Endothelial cell of umbilical vein (primary cell): Measurements from ENCODE around the gene CNDP2. TPM values are rescaled to one million over a fixed set of nuclear protein-coding genes. Genes with fewer than 3 reads are reported as not detected.

Experiments used
- BruUV-seq: library from RNA; stranded (reverse); fragments of 400-500 nt; replicated peaks from 2 replicates; lab custom pipeline; 2021; lab: Mats Ljungman, UMichigan
- CTCF ChIA-PET: fragments of 300-600, 350-600 bp; sonication (Branson Sonifier 250); formaldehyde crosslinking; loops from one replicate; lab custom pipeline; 2021; ENCODE audit warnings: antibody characterized with exemption, inconsistent platforms; lab: Charles Lee
- POLR2A ChIA-PET: fragments of 300-600, 350-600 bp; sonication (Branson Sonifier 250); formaldehyde crosslinking; loops from one replicate; lab custom pipeline; 2021; ENCODE audit warnings: antibody characterized with exemption, inconsistent platforms; lab: Charles Lee
- DNase-seq: peaks from one replicate; pipeline ENCODE4 v3.0.0-alpha.2; 2011; ENCODE audit warnings: low read depth, low spot score
- FAIRE-seq: peaks from 2 replicates; lab custom pipeline; 2011; peaks lifted over from hg19 to GRCh38; lab: Jason Lieb, UNC
- H2AFZ ChIP-seq: 2 replicates; pipeline ENCODE4 v1.6.0; 2012; ENCODE audit warnings: low read depth, low read length, control low read depth, inconsistent platforms
- H3K27ac ChIP-seq: 2 replicates; pipeline ENCODE4 v1.5.1; 2011; ENCODE audit warnings: low read depth, mild to moderate bottlenecking, control low read depth, low read length, moderate library complexity; ENCODE audit not compliant: insufficient read depth
- H3K27me3 ChIP-seq, 2 experiments: 2 replicates each; pipeline versions ENCODE4 v1.6.0 to v1.6.1; 2011; ENCODE audit warnings: low read length in 2 of 2, mixed read lengths in 1 of 2; ENCODE audit not compliant: control insufficient read depth in 2 of 2, insufficient read depth in 2 of 2
- H3K36me3 ChIP-seq, 2 experiments: 2 replicates in 1 of 2; 3 replicates in 1 of 2; pipeline ENCODE4 v1.5.1; 2011; ENCODE audit warnings: low read length in 2 of 2, mild to moderate bottlenecking in 1 of 2, moderate library complexity in 1 of 2; ENCODE audit not compliant: control insufficient read depth in 2 of 2, insufficient read depth in 2 of 2; ENCODE audit errors: extremely low read depth in 1 of 2
- H3K4me1 ChIP-seq: 3 replicates; pipeline ENCODE4 v1.5.1; 2011; ENCODE audit warnings: mild to moderate bottlenecking, low read length; ENCODE audit not compliant: control insufficient read depth, insufficient read depth; ENCODE audit errors: extremely low read depth
- H3K4me2 ChIP-seq: 2 replicates; pipeline ENCODE4 v1.6.1; 2011; ENCODE audit warnings: low read length, control low read depth, mixed read lengths; ENCODE audit not compliant: insufficient read depth
- H3K4me3 ChIP-seq, 3 experiments: fragments of 200-600 bp in 1 of 3; sonication (generic), shearing (Covaris generic) in 1 of 3; replicated peaks in 1 of 3; 2 replicates each; pipeline ENCODE4 v1.5.1; 2011 to 2016; ENCODE audit warnings: control low read depth in 3 of 3, low read length in 3 of 3, mild to moderate bottlenecking in 2 of 3, inconsistent platforms in 1 of 3, low read depth in 1 of 3, moderate library complexity in 1 of 3; ENCODE audit not compliant: insufficient read depth in 1 of 3
- H3K79me2 ChIP-seq: 2 replicates; pipeline ENCODE4 v1.6.0; 2012; ENCODE audit warnings: low read length, inconsistent platforms; ENCODE audit not compliant: control insufficient read depth, insufficient read depth
- H3K9ac ChIP-seq: replicated peaks from 2 replicates; pipeline ENCODE3; 2011; ENCODE audit warnings: low read length, control low read depth; ENCODE audit not compliant: insufficient read depth; ENCODE audit errors: extremely low read depth
- H3K9me1 ChIP-seq: replicated peaks from 3 replicates; pipeline ENCODE4 v1.6.0; 2011; ENCODE audit warnings: mild to moderate bottlenecking, low read length; ENCODE audit not compliant: control insufficient read depth, insufficient read depth; ENCODE audit errors: extremely low read depth
- H3K9me3 ChIP-seq: replicated peaks from 2 replicates; pipeline ENCODE4 v1.5.1; 2012; ENCODE audit warnings: low read length, inconsistent platforms; ENCODE audit not compliant: control insufficient read depth, insufficient read depth
- H4K20me1 ChIP-seq: replicated peaks from 2 replicates; pipeline ENCODE3; 2011; ENCODE audit warnings: mild to moderate bottlenecking, low read length; ENCODE audit not compliant: control insufficient read depth, insufficient read depth; ENCODE audit errors: extremely low read depth
- EZH2 ChIP-seq: IDR thresholded peaks from 2 replicates; pipeline ENCODE4 v1.6.1; 2012; ENCODE audit warnings: borderline replicate concordance, low read depth, mild to moderate bottlenecking, moderate library complexity, low read length, inconsistent platforms; ENCODE audit not compliant: severe bottlenecking
- FOS ChIP-seq: IDR thresholded peaks from 2 replicates; pipeline ENCODE4 v1.6.1; 2011; ENCODE audit warnings: mild to moderate bottlenecking, low read length, moderate library complexity, borderline replicate concordance; ENCODE audit not compliant: insufficient read depth
- GATA2 ChIP-seq: IDR thresholded peaks from 2 replicates; pipeline ENCODE4 v1.7.0; 2011; ENCODE audit warnings: low read depth, mild to moderate bottlenecking, moderate library complexity, mixed read lengths, low read length; ENCODE audit not compliant: insufficient read length, insufficient read depth
- JUN ChIP-seq: IDR thresholded peaks from 2 replicates; pipeline ENCODE4 v1.6.1; 2011; ENCODE audit warnings: borderline replicate concordance, low read depth; ENCODE audit not compliant: insufficient read length, insufficient read depth
- MAX ChIP-seq: IDR thresholded peaks from 2 replicates; pipeline ENCODE4 v1.6.1; 2011; ENCODE audit not compliant: insufficient read depth, insufficient read length
- MYC ChIP-seq: IDR thresholded peaks from one replicate; pipeline ENCODE4 v1.6.1; 2011; ENCODE audit warnings: mild to moderate bottlenecking, low read depth, low read length
- POLR2A ChIP-seq: IDR thresholded peaks from 2 replicates; pipeline ENCODE4 v1.6.1; 2012; ENCODE audit warnings: low read depth, mild to moderate bottlenecking, control low read depth, low read length
- POLR2AphosphoS5 ChIP-seq: IDR thresholded peaks from 2 replicates; pipeline ENCODE4 v1.6.1; 2012; ENCODE audit warnings: low read depth, mild to moderate bottlenecking, control low read depth, low read length, moderate library complexity; ENCODE audit not compliant: insufficient read depth
- dilution Hi-C: fragments of 300-500 bp; cut with MboI; formaldehyde crosslinking; loops from one replicate; pipeline ENCODE4 v1.15.0; 2019; ENCODE audit warnings: low sequenced_read_pairs; ENCODE audit not compliant: extremely low pct_ligation_motif_present
- intact Hi-C: fragments of 100-400 bp; cut with micrococcal nuclease; formaldehyde crosslinking; loops from one replicate; pipeline ENCODE4 v1.10.0; 2022
- polyA plus RNA-seq, 4 experiments: library from polyadenylated mRNA; depleted of rRNA in 3 of 4; stranded (reverse) in 3 of 4; unstranded in 1 of 4; fragments of >200 nt; gene quantifications; 2 replicates each; pipeline versions ENCODE4 v1.2.1 to v1.2.3, GENCODE V29; 2011 to 2012; ENCODE audit warnings: missing spikeins in 1 of 4
- total RNA-seq: library from RNA; stranded (reverse); gene quantifications from 2 replicates; pipeline ENCODE4 v1.2.3, GENCODE V29; 2021
- TF ChIP-seq, protein P1 (sequence below), 2 donors: IDR thresholded peaks; 1 replicate in 1 of 2; 2 replicates in 1 of 2; pipeline ENCODE4 v1.5.1; 2011; ENCODE audit warnings: low read length in 2 of 2, mild to moderate bottlenecking in 2 of 2, moderate library complexity in 2 of 2, control low read depth in 1 of 2, inconsistent platforms in 1 of 2, low read depth in 1 of 2; ENCODE audit not compliant: insufficient read depth in 1 of 2; ENCODE audit errors: extremely low read depth in 1 of 2

CNDP2 gene
- total and polyA plus RNA-seq, 2 donors (not counting 3 experiments of a cell fraction or from before 2014, with no cell fraction given), result 52.9 to 123 TPM

GRCh38 chr18:74480149-74480651 lies 16.0 kb upstream of the CNDP2 start:
- Histone ChIP-seq H3K4me3 (no peak overlapping the region), H3K79me2 (no peaks in the 10 kb centered on the region), H3K4me2 (no peak overlapping the region), H3K27ac (no peak overlapping the region), H3K36me3 (no peaks in the 10 kb centered on the region), H3K9me3 (no peaks in the 10 kb centered on the region), H3K9me1 (no peaks in the 10 kb centered on the region), H4K20me1 (no peaks in the 10 kb centered on the region), H3K9ac (no peak overlapping the region), H3K27me3 (peaks cover 0 to 3% of the 10 kb centered on the region in 2 experiments), H2AFZ (no peak overlapping the region), H3K4me1 (no peaks in the 10 kb centered on the region)
- ChIA-PET CTCF (no interaction called here), POLR2A (no interaction called here)
- intact Hi-C loops (no loop called here), dilution Hi-C loops (no loop called here)
- TF ChIP-seq POLR2A (no peak), FOS (no peak), MAX (no peak)
- FAIRE-seq (no peak), DNase-seq (no peak)
- BruUV-seq, result no TSS peak

DNA sequence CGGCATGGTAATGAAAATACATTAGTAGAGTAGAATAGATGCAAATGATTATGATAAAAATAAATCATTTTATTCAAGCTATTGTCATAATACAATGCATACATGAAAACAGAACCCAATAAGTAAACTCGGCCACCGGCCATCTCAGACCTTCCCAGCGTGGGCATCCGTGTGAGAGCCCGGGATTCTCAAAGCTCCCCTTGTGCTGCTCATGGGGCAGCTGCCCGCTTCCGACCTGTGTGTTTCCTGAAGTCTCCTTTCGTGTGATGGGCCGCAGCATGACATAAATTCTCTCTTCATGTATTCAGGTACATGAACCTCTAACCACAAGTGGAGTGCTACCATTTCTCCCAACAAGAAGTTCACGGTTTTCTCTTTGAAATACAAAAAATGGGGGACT lies 13.5 kb upstream of the CNDP2 start:
- FAIRE-seq (no peak), DNase-seq (no peak)
- dilution Hi-C loops, result no loop called here
- TF ChIP-seq MYC, result no peak
- TF ChIP-seq EZH2, result no peak
- TF ChIP-seq MAX, result no peak
- no peak for TF ChIP-seq FOS
- TF ChIP-seq, protein P1, sequence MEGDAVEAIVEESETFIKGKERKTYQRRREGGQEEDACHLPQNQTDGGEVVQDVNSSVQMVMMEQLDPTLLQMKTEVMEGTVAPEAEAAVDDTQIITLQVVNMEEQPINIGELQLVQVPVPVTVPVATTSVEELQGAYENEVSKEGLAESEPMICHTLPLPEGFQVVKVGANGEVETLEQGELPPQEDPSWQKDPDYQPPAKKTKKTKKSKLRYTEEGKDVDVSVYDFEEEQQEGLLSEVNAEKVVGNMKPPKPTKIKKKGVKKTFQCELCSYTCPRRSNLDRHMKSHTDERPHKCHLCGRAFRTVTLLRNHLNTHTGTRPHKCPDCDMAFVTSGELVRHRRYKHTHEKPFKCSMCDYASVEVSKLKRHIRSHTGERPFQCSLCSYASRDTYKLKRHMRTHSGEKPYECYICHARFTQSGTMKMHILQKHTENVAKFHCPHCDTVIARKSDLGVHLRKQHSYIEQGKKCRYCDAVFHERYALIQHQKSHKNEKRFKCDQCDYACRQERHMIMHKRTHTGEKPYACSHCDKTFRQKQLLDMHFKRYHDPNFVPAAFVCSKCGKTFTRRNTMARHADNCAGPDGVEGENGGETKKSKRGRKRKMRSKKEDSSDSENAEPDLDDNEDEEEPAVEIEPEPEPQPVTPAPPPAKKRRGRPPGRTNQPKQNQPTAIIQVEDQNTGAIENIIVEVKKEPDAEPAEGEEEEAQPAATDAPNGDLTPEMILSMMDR (IDR thresholded peaks at IDR 0.05; ENCODE audit: extremely low read depth in 1 of 2, insufficient read depth in 1 of 2, low read depth in 1 of 2, low read length in 2 of 2), result no peak
- TF ChIP-seq POLR2A, result no peak
- TF ChIP-seq POLR2AphosphoS5, result no peak
- no peak for TF ChIP-seq GATA2
- no peak for TF ChIP-seq JUN
- ChIA-PET CTCF (no interaction called here), POLR2A (no interaction called here)
- no peak overlapping the region for H3K4me2 ChIP-seq
- no peak overlapping the region for H2AFZ ChIP-seq
- intact Hi-C loops, result no loop called here
- no peaks in the 10 kb centered on the region for H3K36me3 ChIP-seq
- no TSS peak for BruUV-seq
- H3K4me3 ChIP-seq, result no peak overlapping the region
- no peaks in the 10 kb centered on the region for H3K4me1 ChIP-seq
- H3K27me3 ChIP-seq, result no peaks in the 10 kb centered on the region
- no peaks in the 10 kb centered on the region for H4K20me1 ChIP-seq
- H3K9me3 ChIP-seq, result no peaks in the 10 kb centered on the region
- H3K9me1 ChIP-seq, result no peaks in the 10 kb centered on the region
- H3K9ac ChIP-seq, result no peak overlapping the region
- H3K27ac ChIP-seq, result no peak overlapping the region
- no peaks in the 10 kb centered on the region for H3K79me2 ChIP-seq
